SW 1271 (cell line): ENCODE measurements around the gene MBLAC1.

Source experiments
- DNase-seq, 2 experiments: peaks; one replicate each; lab custom pipeline; 2025; lab: John Stamatoyannopoulos, UW

Gene MBLAC1

GRCh38 chr7:100126931-100127865 lies at the start of gene MBLAC1:
MBLAC1 (plus strand) TSS chr7:100126967; CDS start chr7:100127396, 429 bp downstream.
- peak; percentile 78 to 89 for DNase-seq

- DNase-seq: no peak
Observed at GRCh38 chr7:100077205-100077604, 49.6 kb upstream of the MBLAC1 start.

- DNase-seq: no peak
Observed at GRCh38 chr7:100079024-100079560, 47.7 kb upstream of the MBLAC1 start.

GRCh38 chr7:100080907-100081534 lies 45.7 kb upstream of the MBLAC1 start:
- no peak for DNase-seq

GRCh38 chr7:100081535-100082102 lies 45.1 kb upstream of the MBLAC1 start, which contains the start of gene ZNF3:
ZNF3 (minus strand) TSS chr7:100081723; CDS start chr7:100077357, 4,366 bp downstream.
- DNase-seq: peak; percentile 96 to 97

GRCh38 chr7:100082978-100083377 lies 43.8 kb upstream of the MBLAC1 start:
- no peak for DNase-seq

- DNase-seq: no peak
Observed at GRCh38 chr7:100085515-100085914, 41.3 kb upstream of the MBLAC1 start.

- peak; percentile 78 to 90 for DNase-seq
Observed at GRCh38 chr7:100087055-100087750, 39.6 kb upstream of the MBLAC1 start.

GRCh38 chr7:100088095-100088620 lies 38.6 kb upstream of the MBLAC1 start:
- no peak for DNase-seq

- DNase-seq: peak in 1 of 2 experiments; percentile 64
Observed at GRCh38 chr7:100088621-100089457, 37.9 kb upstream of the MBLAC1 start, which contains the start of gene COPS6. COPS6 (plus strand) TSS chr7:100088969; CDS start chr7:100088991, 22 bp downstream.

- DNase-seq: no peak
Observed at GRCh38 chr7:100089458-100090196, 37.1 kb upstream of the MBLAC1 start.

GRCh38 chr7:100090527-100091410 lies 36.0 kb upstream of the MBLAC1 start:
- peak in 1 of 2 experiments; percentile 9 for DNase-seq

- DNase-seq: peak in 1 of 2 experiments; percentile 53
Observed at GRCh38 chr7:100091411-100092181, 35.2 kb upstream of the MBLAC1 start.

- DNase-seq: peak in 1 of 2 experiments; percentile 21
Observed at GRCh38 chr7:100093054-100093453, 33.7 kb upstream of the MBLAC1 start.

- no peak for DNase-seq
Observed at GRCh38 chr7:100093498-100093897, 33.3 kb upstream of the MBLAC1 start.

- DNase-seq: no peak
Observed at GRCh38 chr7:100093925-100094486, 32.8 kb upstream of the MBLAC1 start.

- DNase-seq: no peak
Observed at GRCh38 chr7:100095289-100095688, 31.5 kb upstream of the MBLAC1 start.
